Neural crest cell (in vitro differentiated cells): Measurements from ENCODE around the gene PRR5. TPM values are rescaled to one million over a fixed set of nuclear protein-coding genes. Genes with fewer than 3 reads are reported as not detected.
"Not testable (repeated sequence)": the region's sequence is repeated elsewhere in the genome, so short reads cannot be mapped to it uniquely, and the experiment has no call there.

ENCODE experiments used
- DNase-seq: peaks from one replicate; pipeline ENCODE4 v3.0.0; 2021; ENCODE audit warnings: low read depth, mixed read lengths, low spot score
- H3K27ac Mint-ChIP-seq: one replicate; pipeline ENCODE4 v1.8.0; 2021; ENCODE audit warnings: mild to moderate bottlenecking, mixed read lengths; ENCODE audit not compliant: unreplicated experiment
- H3K27me3 Mint-ChIP-seq: 2 replicates; pipeline ENCODE4 v1.8.0; 2021; ENCODE audit warnings: low read depth, mild to moderate bottlenecking, mixed read lengths
- H3K36me3 Mint-ChIP-seq: 2 replicates; pipeline ENCODE4 v1.8.0; 2021; ENCODE audit warnings: low read depth, mild to moderate bottlenecking, mixed read lengths
- H3K4me1 Mint-ChIP-seq: 2 replicates; pipeline ENCODE4 v1.8.0; 2021; ENCODE audit warnings: mixed read lengths
- H3K4me3 Mint-ChIP-seq: one replicate; pipeline ENCODE4 v1.8.0; 2021; ENCODE audit warnings: mild to moderate bottlenecking, mixed read lengths
- H3K9me3 Mint-ChIP-seq: 2 replicates; pipeline ENCODE4 v1.8.0; 2021; ENCODE audit warnings: mixed read lengths
- CTCF ChIP-seq: fragments of 200-600 bp; sonication (generic); conservative IDR thresholded peaks from 2 replicates; pipeline ENCODE4 v1.5.0; 2021; ENCODE audit warnings: antibody characterized with exemption, mild to moderate bottlenecking
- long read RNA-seq: library from polyadenylated mRNA; unstranded; transcript quantifications from one replicate; pipeline ENCODE4 v2.0.0, GENCODE V29; 2020
- total RNA-seq: library from RNA; stranded (reverse); gene quantifications from 2 replicates; pipeline ENCODE4 v1.2.1, GENCODE V29; 2021

The PRR5 gene
- 11.9 and 13.6 TPM in 2 replicates for total RNA-seq
- long read RNA-seq, result 0 reads

DNA sequence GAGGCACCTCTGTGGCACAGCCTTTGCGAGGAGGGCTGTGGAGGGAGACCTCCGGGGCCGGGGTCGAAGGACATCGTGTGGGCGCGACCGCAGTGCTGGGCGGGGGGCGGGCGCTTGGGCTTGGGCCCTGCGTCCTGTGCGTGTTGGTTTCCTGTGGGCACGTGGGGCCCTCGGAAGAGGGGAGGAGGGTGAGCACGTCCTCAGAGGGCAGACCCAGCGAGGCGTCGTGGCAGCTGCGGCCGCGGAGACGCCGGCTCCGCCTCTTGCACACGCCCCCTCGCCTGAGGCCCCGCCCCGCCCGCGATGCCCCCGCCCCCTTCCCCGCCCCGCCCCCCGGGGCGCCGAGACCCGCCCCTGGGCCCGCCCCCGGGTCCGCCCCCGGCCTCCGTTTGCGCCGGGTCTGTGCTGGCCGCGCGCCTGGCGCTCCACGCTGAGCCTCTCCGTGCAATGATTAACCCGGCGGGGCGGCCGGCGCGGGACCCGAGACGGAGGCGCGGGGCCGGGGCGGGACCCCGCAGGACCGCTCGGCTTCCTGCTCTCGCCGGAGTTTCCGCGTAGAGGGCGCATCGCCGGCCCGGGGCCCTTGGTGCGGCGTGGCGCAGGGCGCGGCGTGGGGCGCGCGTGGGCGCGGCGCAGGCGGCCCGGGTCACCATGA, at the start of gene PRR5:
Gene PRR5, plus strand, starts transcription at position 381 of the 655 bp plus-strand sequence. Its CDS starts 271 bp downstream, at position 652.
- Mint-ChIP-seq H3K4me3 (peak within 1 kb of the TSS; percentile 89), H3K4me1 (peaks cover 33% of the 10 kb centered on the region), H3K27me3 (peaks cover 14% of the 10 kb centered on the region), H3K36me3 (no peaks in the 10 kb centered on the region), H3K9me3 (no peaks in the 10 kb centered on the region), H3K27ac (no peak within 1 kb of the TSS)
- DNase-seq, result peak; percentile 61
- TF ChIP-seq CTCF, result no peak

DNA sequence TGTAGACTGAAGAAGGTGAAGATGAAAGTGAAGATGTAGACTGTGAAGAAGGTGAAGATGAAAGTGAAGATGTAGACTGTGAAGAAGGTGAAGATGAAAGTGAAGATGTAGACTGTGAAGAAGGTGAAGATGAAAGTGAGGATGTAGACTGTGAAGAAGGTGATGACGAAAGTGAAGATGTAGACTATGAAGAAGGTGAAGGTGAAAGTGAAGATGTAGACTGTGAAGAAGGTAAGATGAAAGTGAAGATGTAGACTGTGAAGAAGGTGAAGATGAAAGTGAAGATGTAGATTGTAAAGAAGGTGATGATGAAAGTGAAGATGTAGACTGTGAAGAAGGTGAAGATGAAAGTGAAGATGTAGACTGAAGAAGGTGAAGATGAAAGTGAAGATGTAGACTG, 49.1 kb upstream of the PRR5 start:
- not testable (repeated sequence) for H3K9me3 Mint-ChIP-seq, H3K4me3 Mint-ChIP-seq, H3K27me3 Mint-ChIP-seq, H3K4me1 Mint-ChIP-seq, H3K27ac Mint-ChIP-seq, H3K36me3 Mint-ChIP-seq, DNase-seq

- Mint-ChIP-seq H3K27me3 (no peaks in the 10 kb centered on the region), H3K9me3 (no peaks in the 10 kb centered on the region), H3K36me3 (no peaks in the 10 kb centered on the region), H3K4me1 (peaks cover 21% of the 10 kb centered on the region), H3K4me3 (no peak overlapping the region), H3K27ac (no peak overlapping the region)
- DNase-seq, result no peak
- TF ChIP-seq CTCF, result no peak
These were observed 43.6 kb upstream of the PRR5 start for GRCh38 chr22:44658311-44658953.

DNA sequence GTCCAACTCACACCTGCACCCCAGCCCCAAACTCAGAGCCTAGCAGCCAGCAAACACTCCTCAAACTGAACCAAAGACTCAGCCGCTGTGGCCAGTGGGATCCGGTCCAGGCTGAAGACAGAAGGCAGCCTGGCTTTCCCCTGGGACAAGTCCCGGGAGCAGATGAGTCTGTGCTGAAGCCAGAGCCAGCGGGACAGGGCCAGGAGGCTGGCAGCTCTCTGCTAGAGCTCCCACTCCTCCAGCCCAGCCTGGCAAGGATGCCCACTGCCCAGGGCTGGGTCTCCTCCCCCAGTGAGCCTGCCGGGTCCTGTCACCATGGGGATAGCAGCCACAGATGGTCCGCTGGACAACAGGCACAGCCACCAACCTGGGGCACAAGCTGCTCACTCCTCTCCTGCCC, 42.9 kb upstream of the PRR5 start:
- Mint-ChIP-seq H3K36me3 (no peaks in the 10 kb centered on the region), H3K27me3 (no peaks in the 10 kb centered on the region)

DNA sequence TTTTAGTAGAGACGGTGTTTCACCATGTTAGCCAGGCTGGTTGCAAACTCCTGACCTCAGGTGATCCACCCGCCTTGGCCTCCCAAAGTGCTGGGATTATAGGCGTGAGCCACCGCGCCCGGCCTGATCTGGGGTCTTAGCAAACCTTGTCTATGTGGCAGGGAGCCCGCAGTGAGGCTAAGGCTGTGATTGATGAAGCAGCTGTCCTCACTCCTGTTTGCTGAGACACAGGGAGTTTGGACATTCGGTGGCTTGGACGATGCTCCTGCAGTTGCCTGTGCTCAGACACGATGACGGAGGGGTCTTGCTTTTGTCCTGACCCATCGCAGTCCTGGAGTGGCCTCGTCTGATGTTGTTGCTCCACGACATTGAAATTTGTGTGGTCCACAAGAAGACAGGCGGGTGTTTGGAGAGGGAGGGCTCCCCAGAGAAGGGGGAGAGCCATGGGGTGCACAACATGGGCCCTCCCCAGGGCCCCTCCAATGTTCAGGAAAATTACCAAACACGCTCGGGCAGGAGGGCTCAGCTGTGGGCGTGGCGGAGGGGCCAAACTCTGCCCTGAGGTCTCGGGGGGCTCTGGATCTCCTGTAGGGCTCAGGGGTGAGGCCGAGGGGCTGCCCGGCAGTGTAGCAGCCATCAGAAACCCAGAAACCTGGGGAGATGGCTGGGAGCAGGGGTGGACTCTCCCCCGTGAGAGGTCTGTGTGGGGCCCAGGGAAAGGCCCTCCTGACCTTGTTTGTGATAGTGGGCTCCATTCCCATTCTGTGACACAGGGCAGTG, 41.8 kb upstream of the PRR5 start:
- no peaks in the 10 kb centered on the region for H3K36me3 Mint-ChIP-seq
- no peak for DNase-seq
- H3K27ac Mint-ChIP-seq, result no peak overlapping the region
- no peak overlapping the region for H3K4me3 Mint-ChIP-seq
- no peaks in the 10 kb centered on the region for H3K9me3 Mint-ChIP-seq
- H3K27me3 Mint-ChIP-seq, result no peaks in the 10 kb centered on the region
- peaks cover 28% of the 10 kb centered on the region for H3K4me1 Mint-ChIP-seq
- TF ChIP-seq CTCF, result no peak

More for the DNA sequence above, 42.9 kb upstream of the PRR5 start:
- no peak for TF ChIP-seq CTCF
- H3K9me3 Mint-ChIP-seq, result no peaks in the 10 kb centered on the region
- no peak overlapping the region for H3K4me3 Mint-ChIP-seq
- peaks cover 24% of the 10 kb centered on the region for H3K4me1 Mint-ChIP-seq
- H3K27ac Mint-ChIP-seq, result no peak overlapping the region
- DNase-seq, result no peak

DNA sequence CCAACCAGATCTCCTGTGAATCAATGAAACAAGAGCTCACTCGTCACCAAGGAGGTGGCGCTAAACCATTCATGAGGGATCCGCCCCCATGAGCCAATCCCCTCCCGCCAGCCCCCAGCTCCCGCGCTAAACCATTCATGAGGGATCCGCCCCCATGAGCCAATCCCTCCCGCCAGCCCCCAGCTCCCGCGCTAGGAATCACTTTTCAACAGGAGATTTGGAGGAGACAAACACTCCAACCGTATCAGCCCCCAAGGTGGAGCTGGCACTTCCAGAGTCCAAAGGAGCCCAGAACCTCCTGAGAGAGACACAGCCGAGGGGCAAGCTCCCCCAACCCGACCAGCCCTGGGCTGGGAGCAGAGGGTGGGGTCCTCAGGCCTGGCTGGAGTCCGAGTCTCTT, 40.9 kb upstream of the PRR5 start:
- H3K27me3 Mint-ChIP-seq, result no peaks in the 10 kb centered on the region
- no peaks in the 10 kb centered on the region for H3K36me3 Mint-ChIP-seq
- H3K4me1 Mint-ChIP-seq, result peaks cover 30% of the 10 kb centered on the region
- H3K27ac Mint-ChIP-seq, result no peak overlapping the region
- no peak for TF ChIP-seq CTCF
- no peaks in the 10 kb centered on the region for H3K9me3 Mint-ChIP-seq
- no peak for DNase-seq
- H3K4me3 Mint-ChIP-seq, result no peak overlapping the region
